Endothelial cell of umbilical vein (primary cell): ENCODE results near the gene MYL1. TPM values are rescaled to one million over a fixed set of nuclear protein-coding genes. Genes with fewer than 3 reads are reported as not detected.

Experiments
- BruUV-seq: library from RNA; stranded (reverse); fragments of 400-500 nt; replicated peaks from 2 replicates; lab custom pipeline; 2021; lab: Mats Ljungman, UMichigan
- CTCF ChIA-PET: fragments of 300-600, 350-600 bp; sonication (Branson Sonifier 250); formaldehyde crosslinking; loops from one replicate; lab custom pipeline; 2021; ENCODE audit warnings: antibody characterized with exemption, inconsistent platforms; lab: Charles Lee
- POLR2A ChIA-PET: fragments of 300-600, 350-600 bp; sonication (Branson Sonifier 250); formaldehyde crosslinking; loops from one replicate; lab custom pipeline; 2021; ENCODE audit warnings: antibody characterized with exemption, inconsistent platforms; lab: Charles Lee
- DNase-seq: peaks from one replicate; pipeline ENCODE4 v3.0.0-alpha.2; 2011; ENCODE audit warnings: low read depth, low spot score
- FAIRE-seq: peaks from 2 replicates; lab custom pipeline; 2011; peaks lifted over from hg19 to GRCh38; lab: Jason Lieb, UNC
- H2AFZ ChIP-seq: 2 replicates; pipeline ENCODE4 v1.6.0; 2012; ENCODE audit warnings: low read depth, low read length, control low read depth, inconsistent platforms
- H3K27ac ChIP-seq: 2 replicates; pipeline ENCODE4 v1.5.1; 2011; ENCODE audit warnings: low read depth, mild to moderate bottlenecking, control low read depth, low read length, moderate library complexity; ENCODE audit not compliant: insufficient read depth
- H3K27me3 ChIP-seq, 2 experiments: 2 replicates each; pipeline versions ENCODE4 v1.6.0 to v1.6.1; 2011; ENCODE audit warnings: low read length in 2 of 2, mixed read lengths in 1 of 2; ENCODE audit not compliant: control insufficient read depth in 2 of 2, insufficient read depth in 2 of 2
- H3K36me3 ChIP-seq, 2 experiments: 2 replicates in 1 of 2; 3 replicates in 1 of 2; pipeline ENCODE4 v1.5.1; 2011; ENCODE audit warnings: low read length in 2 of 2, mild to moderate bottlenecking in 1 of 2, moderate library complexity in 1 of 2; ENCODE audit not compliant: control insufficient read depth in 2 of 2, insufficient read depth in 2 of 2; ENCODE audit errors: extremely low read depth in 1 of 2
- H3K4me1 ChIP-seq: 3 replicates; pipeline ENCODE4 v1.5.1; 2011; ENCODE audit warnings: mild to moderate bottlenecking, low read length; ENCODE audit not compliant: control insufficient read depth, insufficient read depth; ENCODE audit errors: extremely low read depth
- H3K4me2 ChIP-seq: 2 replicates; pipeline ENCODE4 v1.6.1; 2011; ENCODE audit warnings: low read length, control low read depth, mixed read lengths; ENCODE audit not compliant: insufficient read depth
- H3K4me3 ChIP-seq, 3 experiments: fragments of 200-600 bp in 1 of 3; sonication (generic), shearing (Covaris generic) in 1 of 3; replicated peaks in 1 of 3; 2 replicates each; pipeline ENCODE4 v1.5.1; 2011 to 2016; ENCODE audit warnings: control low read depth in 3 of 3, low read length in 3 of 3, mild to moderate bottlenecking in 2 of 3, inconsistent platforms in 1 of 3, low read depth in 1 of 3, moderate library complexity in 1 of 3; ENCODE audit not compliant: insufficient read depth in 1 of 3
- H3K79me2 ChIP-seq: 2 replicates; pipeline ENCODE4 v1.6.0; 2012; ENCODE audit warnings: low read length, inconsistent platforms; ENCODE audit not compliant: control insufficient read depth, insufficient read depth
- H3K9ac ChIP-seq: replicated peaks from 2 replicates; pipeline ENCODE3; 2011; ENCODE audit warnings: low read length, control low read depth; ENCODE audit not compliant: insufficient read depth; ENCODE audit errors: extremely low read depth
- H3K9me1 ChIP-seq: replicated peaks from 3 replicates; pipeline ENCODE4 v1.6.0; 2011; ENCODE audit warnings: mild to moderate bottlenecking, low read length; ENCODE audit not compliant: control insufficient read depth, insufficient read depth; ENCODE audit errors: extremely low read depth
- H3K9me3 ChIP-seq: replicated peaks from 2 replicates; pipeline ENCODE4 v1.5.1; 2012; ENCODE audit warnings: low read length, inconsistent platforms; ENCODE audit not compliant: control insufficient read depth, insufficient read depth
- H4K20me1 ChIP-seq: replicated peaks from 2 replicates; pipeline ENCODE3; 2011; ENCODE audit warnings: mild to moderate bottlenecking, low read length; ENCODE audit not compliant: control insufficient read depth, insufficient read depth; ENCODE audit errors: extremely low read depth
- EZH2 ChIP-seq: IDR thresholded peaks from 2 replicates; pipeline ENCODE4 v1.6.1; 2012; ENCODE audit warnings: borderline replicate concordance, low read depth, mild to moderate bottlenecking, moderate library complexity, low read length, inconsistent platforms; ENCODE audit not compliant: severe bottlenecking
- FOS ChIP-seq: IDR thresholded peaks from 2 replicates; pipeline ENCODE4 v1.6.1; 2011; ENCODE audit warnings: mild to moderate bottlenecking, low read length, moderate library complexity, borderline replicate concordance; ENCODE audit not compliant: insufficient read depth
- GATA2 ChIP-seq: IDR thresholded peaks from 2 replicates; pipeline ENCODE4 v1.7.0; 2011; ENCODE audit warnings: low read depth, mild to moderate bottlenecking, moderate library complexity, mixed read lengths, low read length; ENCODE audit not compliant: insufficient read length, insufficient read depth
- JUN ChIP-seq: IDR thresholded peaks from 2 replicates; pipeline ENCODE4 v1.6.1; 2011; ENCODE audit warnings: borderline replicate concordance, low read depth; ENCODE audit not compliant: insufficient read length, insufficient read depth
- MYC ChIP-seq: IDR thresholded peaks from one replicate; pipeline ENCODE4 v1.6.1; 2011; ENCODE audit warnings: mild to moderate bottlenecking, low read depth, low read length
- POLR2A ChIP-seq: IDR thresholded peaks from 2 replicates; pipeline ENCODE4 v1.6.1; 2012; ENCODE audit warnings: low read depth, mild to moderate bottlenecking, control low read depth, low read length
- POLR2AphosphoS5 ChIP-seq: IDR thresholded peaks from 2 replicates; pipeline ENCODE4 v1.6.1; 2012; ENCODE audit warnings: low read depth, mild to moderate bottlenecking, control low read depth, low read length, moderate library complexity; ENCODE audit not compliant: insufficient read depth
- dilution Hi-C: fragments of 300-500 bp; cut with MboI; formaldehyde crosslinking; loops from one replicate; pipeline ENCODE4 v1.15.0; 2019; ENCODE audit warnings: low sequenced_read_pairs; ENCODE audit not compliant: extremely low pct_ligation_motif_present
- intact Hi-C: fragments of 100-400 bp; cut with micrococcal nuclease; formaldehyde crosslinking; loops from one replicate; pipeline ENCODE4 v1.10.0; 2022
- polyA plus RNA-seq, 4 experiments: library from polyadenylated mRNA; depleted of rRNA in 3 of 4; stranded (reverse) in 3 of 4; unstranded in 1 of 4; fragments of >200 nt; gene quantifications; 2 replicates each; pipeline versions ENCODE4 v1.2.1 to v1.2.3, GENCODE V29; 2011 to 2012; ENCODE audit warnings: missing spikeins in 1 of 4
- total RNA-seq: library from RNA; stranded (reverse); gene quantifications from 2 replicates; pipeline ENCODE4 v1.2.3, GENCODE V29; 2021
- TF ChIP-seq, protein P1 (sequence below): IDR thresholded peaks from 2 replicates; pipeline ENCODE4 v1.6.1; 2011; ENCODE audit not compliant: insufficient read depth, insufficient read length
- TF ChIP-seq, protein P2 (sequence below), 2 donors: IDR thresholded peaks; 1 replicate in 1 of 2; 2 replicates in 1 of 2; pipeline ENCODE4 v1.5.1; 2011; ENCODE audit warnings: low read length in 2 of 2, mild to moderate bottlenecking in 2 of 2, moderate library complexity in 2 of 2, control low read depth in 1 of 2, inconsistent platforms in 1 of 2, low read depth in 1 of 2; ENCODE audit not compliant: insufficient read depth in 1 of 2; ENCODE audit errors: extremely low read depth in 1 of 2

The MYL1 gene
- total and polyA plus RNA-seq, 2 donors (not counting 3 experiments of a cell fraction or from before 2014, with no cell fraction given) = not detected

DNA sequence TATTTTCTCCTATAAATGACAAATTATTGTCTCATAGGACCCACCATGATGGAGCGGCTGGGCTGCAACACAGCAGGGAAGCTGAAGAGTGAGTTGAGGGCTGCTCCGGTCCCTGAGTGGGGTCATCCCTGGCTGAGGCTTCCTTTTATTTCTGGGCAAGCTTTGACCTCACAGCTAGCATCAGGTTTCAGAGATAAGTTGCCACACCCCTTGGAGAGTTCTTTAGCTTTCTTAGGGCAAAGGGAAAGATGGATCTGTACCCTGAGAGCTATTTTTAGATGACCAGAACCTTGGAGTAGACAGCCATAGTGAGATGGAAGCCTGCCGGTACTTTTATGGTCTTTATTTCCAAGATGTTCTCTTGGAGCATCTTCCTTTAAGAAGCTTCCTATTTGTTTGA is 11.5 kb downstream of the MYL1 start:
- FAIRE-seq = no peak

DNA sequence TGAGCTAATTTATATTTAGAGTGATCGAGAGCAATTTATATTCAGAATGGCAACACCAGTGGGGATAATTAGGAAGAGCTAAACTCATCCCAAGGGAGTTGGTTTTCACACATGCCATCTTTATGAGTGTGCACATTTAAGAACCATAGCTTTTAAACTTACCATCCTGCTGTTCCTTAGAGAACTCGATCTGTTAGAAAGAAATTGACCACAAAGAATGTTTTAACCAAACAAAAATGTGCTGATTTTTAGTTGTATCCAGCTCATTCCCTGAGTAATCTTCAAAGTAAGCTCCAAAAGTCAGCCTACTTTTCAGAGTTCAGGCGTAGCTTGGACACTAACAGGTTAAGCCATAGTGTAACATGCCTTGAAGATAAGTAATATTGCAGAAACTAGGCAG is 12.6 kb downstream of the MYL1 start:
- Histone ChIP-seq H4K20me1 (no peaks in the 10 kb centered on the region), H3K9me3 (no peaks in the 10 kb centered on the region), H3K36me3 (no peaks in the 10 kb centered on the region), H3K27me3 (no peaks in the 10 kb centered on the region), H3K79me2 (no peaks in the 10 kb centered on the region), H3K9ac (no peak overlapping the region), H3K4me1 (no peaks in the 10 kb centered on the region), H3K4me2 (no peak overlapping the region), H2AFZ (no peak overlapping the region), H3K27ac (no peak overlapping the region), H3K4me3 (no peak overlapping the region), H3K9me1 (no peaks in the 10 kb centered on the region)
- intact Hi-C loops = no loop called here
- FAIRE-seq (no peak), DNase-seq (no peak)
- no TSS peak for BruUV-seq
- TF ChIP-seq MYC = no peak
- no peak for TF ChIP-seq GATA2
- TF ChIP-seq, protein P1, sequence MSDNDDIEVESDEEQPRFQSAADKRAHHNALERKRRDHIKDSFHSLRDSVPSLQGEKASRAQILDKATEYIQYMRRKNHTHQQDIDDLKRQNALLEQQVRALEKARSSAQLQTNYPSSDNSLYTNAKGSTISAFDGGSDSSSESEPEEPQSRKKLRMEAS = no peak
- TF ChIP-seq, protein P2, sequence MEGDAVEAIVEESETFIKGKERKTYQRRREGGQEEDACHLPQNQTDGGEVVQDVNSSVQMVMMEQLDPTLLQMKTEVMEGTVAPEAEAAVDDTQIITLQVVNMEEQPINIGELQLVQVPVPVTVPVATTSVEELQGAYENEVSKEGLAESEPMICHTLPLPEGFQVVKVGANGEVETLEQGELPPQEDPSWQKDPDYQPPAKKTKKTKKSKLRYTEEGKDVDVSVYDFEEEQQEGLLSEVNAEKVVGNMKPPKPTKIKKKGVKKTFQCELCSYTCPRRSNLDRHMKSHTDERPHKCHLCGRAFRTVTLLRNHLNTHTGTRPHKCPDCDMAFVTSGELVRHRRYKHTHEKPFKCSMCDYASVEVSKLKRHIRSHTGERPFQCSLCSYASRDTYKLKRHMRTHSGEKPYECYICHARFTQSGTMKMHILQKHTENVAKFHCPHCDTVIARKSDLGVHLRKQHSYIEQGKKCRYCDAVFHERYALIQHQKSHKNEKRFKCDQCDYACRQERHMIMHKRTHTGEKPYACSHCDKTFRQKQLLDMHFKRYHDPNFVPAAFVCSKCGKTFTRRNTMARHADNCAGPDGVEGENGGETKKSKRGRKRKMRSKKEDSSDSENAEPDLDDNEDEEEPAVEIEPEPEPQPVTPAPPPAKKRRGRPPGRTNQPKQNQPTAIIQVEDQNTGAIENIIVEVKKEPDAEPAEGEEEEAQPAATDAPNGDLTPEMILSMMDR (IDR thresholded peaks at IDR 0.05; ENCODE audit: extremely low read depth in 1 of 2, insufficient read depth in 1 of 2, low read depth in 1 of 2, low read length in 2 of 2) = no peak
- no peak for TF ChIP-seq EZH2
- no peak for TF ChIP-seq FOS
- no peak for TF ChIP-seq POLR2AphosphoS5
- TF ChIP-seq POLR2A = no peak
- POLR2A ChIA-PET = no interaction called here
- dilution Hi-C loops = no loop called here
- CTCF ChIA-PET = no interaction called here

More for the DNA sequence above, 11.5 kb downstream of the MYL1 start:
- H3K9me1 ChIP-seq = no peaks in the 10 kb centered on the region
- intact Hi-C loops (no loop called here), dilution Hi-C loops (no loop called here)
- CTCF ChIA-PET = no interaction called here
- POLR2A ChIA-PET = no interaction called here
- BruUV-seq = no TSS peak
- DNase-seq = no peak
- TF ChIP-seq, protein P2 (IDR thresholded peaks at IDR 0.05; ENCODE audit: extremely low read depth in 1 of 2, insufficient read depth in 1 of 2, low read depth in 1 of 2, low read length in 2 of 2) = no peak
- TF ChIP-seq, protein P1 = no peak
- TF ChIP-seq JUN = no peak
- TF ChIP-seq FOS = no peak
- H3K79me2 ChIP-seq = no peaks in the 10 kb centered on the region
- no peaks in the 10 kb centered on the region for H3K9me3 ChIP-seq
- no peak overlapping the region for H2AFZ ChIP-seq
- H4K20me1 ChIP-seq = no peaks in the 10 kb centered on the region
- no peaks in the 10 kb centered on the region for H3K36me3 ChIP-seq
- H3K27ac ChIP-seq = no peak overlapping the region
- no peak overlapping the region for H3K9ac ChIP-seq
- H3K4me3 ChIP-seq = no peak overlapping the region
- no peaks in the 10 kb centered on the region for H3K4me1 ChIP-seq
- H3K27me3 ChIP-seq = no peaks in the 10 kb centered on the region
- no peak overlapping the region for H3K4me2 ChIP-seq
